Astrocyte (in vitro differentiated cells and primary cell): ENCODE data around the gene IPO13.

Experiments
- EZH2 ChIP-seq: IDR thresholded peaks from 2 replicates; pipeline ENCODE4 v1.6.1; 2012; ENCODE audit warnings: mild to moderate bottlenecking, low read length, inconsistent platforms; ENCODE audit not compliant: insufficient read depth
- TF ChIP-seq, protein P1 (sequence below): IDR thresholded peaks from 2 replicates; pipeline ENCODE4 v1.5.1; 2011; ENCODE audit warnings: low read depth, mild to moderate bottlenecking, inconsistent platforms, low read length, moderate library complexity; ENCODE audit not compliant: insufficient read depth

DNA sequence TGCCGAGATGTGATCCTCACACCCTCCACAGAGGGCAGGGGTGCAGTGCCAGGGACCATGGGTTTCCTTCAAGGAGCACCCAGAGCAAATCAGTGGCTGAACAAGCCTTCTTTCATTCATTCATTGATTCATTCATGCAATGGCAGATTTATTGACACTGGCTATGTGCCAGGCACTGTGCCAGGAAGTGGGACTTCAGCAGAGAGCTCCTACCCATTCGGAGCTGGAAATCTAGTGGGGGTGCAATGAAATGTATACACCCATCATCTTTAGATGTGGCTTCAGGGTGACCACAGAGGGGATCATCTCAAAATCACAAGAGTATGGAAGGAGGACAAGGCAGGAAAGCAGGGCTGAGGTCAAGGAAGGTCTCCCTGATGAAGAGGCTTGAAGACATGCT, 65.7 kb downstream of the IPO13 start:
- TF ChIP-seq, protein P1, sequence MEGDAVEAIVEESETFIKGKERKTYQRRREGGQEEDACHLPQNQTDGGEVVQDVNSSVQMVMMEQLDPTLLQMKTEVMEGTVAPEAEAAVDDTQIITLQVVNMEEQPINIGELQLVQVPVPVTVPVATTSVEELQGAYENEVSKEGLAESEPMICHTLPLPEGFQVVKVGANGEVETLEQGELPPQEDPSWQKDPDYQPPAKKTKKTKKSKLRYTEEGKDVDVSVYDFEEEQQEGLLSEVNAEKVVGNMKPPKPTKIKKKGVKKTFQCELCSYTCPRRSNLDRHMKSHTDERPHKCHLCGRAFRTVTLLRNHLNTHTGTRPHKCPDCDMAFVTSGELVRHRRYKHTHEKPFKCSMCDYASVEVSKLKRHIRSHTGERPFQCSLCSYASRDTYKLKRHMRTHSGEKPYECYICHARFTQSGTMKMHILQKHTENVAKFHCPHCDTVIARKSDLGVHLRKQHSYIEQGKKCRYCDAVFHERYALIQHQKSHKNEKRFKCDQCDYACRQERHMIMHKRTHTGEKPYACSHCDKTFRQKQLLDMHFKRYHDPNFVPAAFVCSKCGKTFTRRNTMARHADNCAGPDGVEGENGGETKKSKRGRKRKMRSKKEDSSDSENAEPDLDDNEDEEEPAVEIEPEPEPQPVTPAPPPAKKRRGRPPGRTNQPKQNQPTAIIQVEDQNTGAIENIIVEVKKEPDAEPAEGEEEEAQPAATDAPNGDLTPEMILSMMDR, result no peak
- TF ChIP-seq EZH2, result no peak
